Sigmoid colon (tissue), 7 donors: ENCODE results near the gene RAB40B. TPM values are rescaled to one million over a fixed set of nuclear protein-coding genes. Genes with fewer than 3 reads are reported as not detected.

ENCODE experiments used
- DNase-seq: peaks from one replicate; pipeline ENCODE4 v3.0.0-alpha.2; 2019
- H3K27ac ChIP-seq, 4 donors: fragments of 200-600 bp; sonication (generic); one replicate each; pipeline ENCODE4 v1.5.1; 2016 to 2019; ENCODE audit warnings: mild to moderate bottlenecking in 1 of 4
- H3K27me3 ChIP-seq, 3 donors: fragments of 200-600 bp; sonication (generic); one replicate each; pipeline ENCODE4 v1.5.1; 2019; ENCODE audit warnings: mild to moderate bottlenecking in 1 of 3
- H3K36me3 ChIP-seq, 4 donors: fragments of 200-600 bp; sonication (generic); one replicate each; pipeline ENCODE4 v1.5.1; 2016 to 2019
- H3K4me1 ChIP-seq, 4 donors: fragments of 200-600 bp; sonication (generic); one replicate each; pipeline ENCODE4 v1.5.1; 2017 to 2019
- H3K4me3 ChIP-seq, 4 donors: fragments of 200-600 bp; sonication (generic); one replicate each; pipeline ENCODE4 v1.5.1; 2017 to 2019; ENCODE audit warnings: mild to moderate bottlenecking in 2 of 4, moderate library complexity in 1 of 4
- H3K9me3 ChIP-seq, 4 donors: fragments of 200-600 bp in 3 of 4; sonication (generic) in 3 of 4; one replicate each; pipeline versions ENCODE4 v1.5.1 to v1.6.1; 2013 to 2019
- CTCF ChIP-seq, 4 experiments: fragments of 450-650 bp in 3 of 4; fragments of 200-600 bp in 1 of 4; IDR thresholded peaks; one replicate each; pipeline ENCODE4 v1.5.1; 2016 to 2019; ENCODE audit warnings: antibody characterized with exemption in 4 of 4, mild to moderate bottlenecking in 3 of 4, moderate library complexity in 2 of 4
- EP300 ChIP-seq, 4 donors: sonication (generic); formaldehyde crosslinking; IDR thresholded peaks; one replicate each; pipeline ENCODE4 v1.6.1; 2017; ENCODE audit warnings: antibody characterized with exemption in 4 of 4
- POLR2A ChIP-seq, 2 donors: fragments of 450-650 bp; IDR thresholded peaks; one replicate each; pipeline ENCODE4 v1.6.1; 2016; ENCODE audit warnings: antibody characterized with exemption in 2 of 2, mild to moderate bottlenecking in 2 of 2, moderate library complexity in 2 of 2
- POLR2AphosphoS5 ChIP-seq, 4 donors: sonication (generic); formaldehyde crosslinking; IDR thresholded peaks; one replicate each; pipeline ENCODE4 v1.6.1; 2017; ENCODE audit warnings: antibody characterized with exemption in 4 of 4
- WGBS, 2 donors: extraction: QIAGEN DNeasy Blood & Tissue Kit; methylation state at CpG; one replicate each; pipeline ENCODE4 v1.1.7; 2013; 5-methylcytosine and 5-hydroxymethylcytosine counted together
- intact Hi-C: fragments of 100-400 bp; cut with DNase I; formaldehyde crosslinking; loops from one replicate; pipeline ENCODE4 v1.15.1; 2023
- polyA plus RNA-seq, 3 donors: library from polyadenylated mRNA; stranded (reverse); fragments of 200-250 nt; gene quantifications; one replicate each; pipeline ENCODE4 v1.2.3, GENCODE V29; 2013
- total RNA-seq, 4 donors: library from RNA; depleted of rRNA; stranded (reverse); fragments of >200 nt; gene quantifications; one replicate each; pipeline ENCODE4 v1.1.0, GENCODE V29; 2016
- donor health status: healthy with polysubstance abuse.
- donor health status: Bipolar disorder and iron deficiency.
- donor health status: healthy.

The RAB40B gene
- total and polyA plus RNA-seq, 7 donors: 11.7 to 32.7 (median 23.2) TPM

GRCh38 chr17:82690786-82691489, 7.6 kb downstream of the RAB40B start:
- H3K36me3 ChIP-seq: peaks cover 0 to 6% (median 0%) of the 10 kb centered on the region in 4 donors
- DNase-seq: no peak
- H3K27ac ChIP-seq: no peak overlapping the region

GRCh38 chr17:82689077-82689476, 9.4 kb downstream of the RAB40B start:
- Histone ChIP-seq H3K4me1 (no peaks in the 10 kb centered on the region), H3K9me3 (no peaks in the 10 kb centered on the region), H3K27me3 (no peaks in the 10 kb centered on the region), H3K4me3 (no peak overlapping the region), H3K36me3 (peaks cover 0 to 6% (median 0%) of the 10 kb centered on the region in 4 donors), H3K27ac (no peak overlapping the region)
- intact Hi-C loops: no loop called here
- no peak for TF ChIP-seq POLR2AphosphoS5 (IDR thresholded peaks at IDR 0.05)
- TF ChIP-seq EP300 (IDR thresholded peaks at IDR 0.05): no peak
- no peak for TF ChIP-seq CTCF (IDR thresholded peaks at IDR 0.05)
- no peak for TF ChIP-seq POLR2A (IDR thresholded peaks at IDR 0.05)
- WGBS, 2 donors: 73 to 87% methylated on average over 8 of the region's 8 CpGs
- no peak for DNase-seq

More at GRCh38 chr17:82690786-82691489, 7.6 kb downstream of the RAB40B start:
- WGBS, 2 donors: 40 to 79% methylated on average over 18 of the region's 18 CpGs
- peaks cover 0 to 2% (median 0%) of the 10 kb centered on the region in 4 donors for H3K9me3 ChIP-seq
- no peak for TF ChIP-seq POLR2AphosphoS5 (IDR thresholded peaks at IDR 0.05)
- no peak for TF ChIP-seq EP300 (IDR thresholded peaks at IDR 0.05)
- no peak for TF ChIP-seq POLR2A (IDR thresholded peaks at IDR 0.05)
- TF ChIP-seq CTCF (IDR thresholded peaks at IDR 0.05): no peak
- no peaks in the 10 kb centered on the region for H3K27me3 ChIP-seq
- no peak overlapping the region for H3K4me3 ChIP-seq
- H3K4me1 ChIP-seq: no peaks in the 10 kb centered on the region
- intact Hi-C loops: no loop called here

GRCh38 chr17:82687871-82688270, 10.6 kb downstream of the RAB40B start:
- intact Hi-C loops: no loop called here

GRCh38 chr17:82687375-82687861, 11.1 kb downstream of the RAB40B start:
- H3K27me3 ChIP-seq: no peaks in the 10 kb centered on the region
- intact Hi-C loops: no loop called here
- peaks cover 0 to 6% (median 0%) of the 10 kb centered on the region in 4 donors for H3K36me3 ChIP-seq
- no peak overlapping the region for H3K4me3 ChIP-seq
- DNase-seq: no peak
- H3K4me1 ChIP-seq: no peaks in the 10 kb centered on the region
- no peak overlapping the region for H3K27ac ChIP-seq
- no peaks in the 10 kb centered on the region for H3K9me3 ChIP-seq
- WGBS, 2 donors: 85 to 90% methylated on average over 10 of the region's 10 CpGs
- no peak for TF ChIP-seq POLR2A (IDR thresholded peaks at IDR 0.05)
- no peak for TF ChIP-seq POLR2AphosphoS5 (IDR thresholded peaks at IDR 0.05)
- no peak for TF ChIP-seq CTCF (IDR thresholded peaks at IDR 0.05)
- TF ChIP-seq EP300 (IDR thresholded peaks at IDR 0.05): no peak

More at GRCh38 chr17:82687871-82688270, 10.6 kb downstream of the RAB40B start:
- H3K4me3 ChIP-seq: no peak overlapping the region
- 92 to 93% methylated on average over 9 of the region's 9 CpGs for WGBS, 2 donors
- H3K4me1 ChIP-seq: no peaks in the 10 kb centered on the region
- H3K27me3 ChIP-seq: no peaks in the 10 kb centered on the region
- H3K27ac ChIP-seq: no peak overlapping the region
- H3K36me3 ChIP-seq: peaks cover 0 to 6% (median 0%) of the 10 kb centered on the region in 4 donors
- no peak for TF ChIP-seq CTCF (IDR thresholded peaks at IDR 0.05)
- no peak for TF ChIP-seq EP300 (IDR thresholded peaks at IDR 0.05)
- TF ChIP-seq POLR2AphosphoS5 (IDR thresholded peaks at IDR 0.05): no peak
- no peak for TF ChIP-seq POLR2A (IDR thresholded peaks at IDR 0.05)
- no peak for DNase-seq
- H3K9me3 ChIP-seq: no peaks in the 10 kb centered on the region
